ENCODE results near the gene MS4A2. TPM values are rescaled to one million over a fixed set of nuclear protein-coding genes. Genes with fewer than 3 reads are reported as not detected.

Gene MS4A2
- total RNA-seq, 1 donor from 2014 or later, result not detected

GRCh38 chr11:60111793-60112192 lies 23.3 kb downstream of the MS4A2 start:
- Mint-ChIP-seq H3K4me1 (ENCODE audit: low read depth) (no peaks in the 10 kb centered on the region), H3K9me3 (ENCODE audit: low read depth) (no peaks in the 10 kb centered on the region), H3K27me3 (ENCODE audit: low read depth) (peaks cover 3% of the 10 kb centered on the region), H3K4me3 (ENCODE audit: unreplicated experiment) (no peak overlapping the region), H3K27ac (ENCODE audit: unreplicated experiment) (no peak overlapping the region), H3K36me3 (ENCODE audit: low read depth) (no peaks in the 10 kb centered on the region)
- no peak for DNase-seq (ENCODE audit: low spot score)
- no peak for TF ChIP-seq CTCF (IDR thresholded peaks at IDR 0.05)

DNA sequence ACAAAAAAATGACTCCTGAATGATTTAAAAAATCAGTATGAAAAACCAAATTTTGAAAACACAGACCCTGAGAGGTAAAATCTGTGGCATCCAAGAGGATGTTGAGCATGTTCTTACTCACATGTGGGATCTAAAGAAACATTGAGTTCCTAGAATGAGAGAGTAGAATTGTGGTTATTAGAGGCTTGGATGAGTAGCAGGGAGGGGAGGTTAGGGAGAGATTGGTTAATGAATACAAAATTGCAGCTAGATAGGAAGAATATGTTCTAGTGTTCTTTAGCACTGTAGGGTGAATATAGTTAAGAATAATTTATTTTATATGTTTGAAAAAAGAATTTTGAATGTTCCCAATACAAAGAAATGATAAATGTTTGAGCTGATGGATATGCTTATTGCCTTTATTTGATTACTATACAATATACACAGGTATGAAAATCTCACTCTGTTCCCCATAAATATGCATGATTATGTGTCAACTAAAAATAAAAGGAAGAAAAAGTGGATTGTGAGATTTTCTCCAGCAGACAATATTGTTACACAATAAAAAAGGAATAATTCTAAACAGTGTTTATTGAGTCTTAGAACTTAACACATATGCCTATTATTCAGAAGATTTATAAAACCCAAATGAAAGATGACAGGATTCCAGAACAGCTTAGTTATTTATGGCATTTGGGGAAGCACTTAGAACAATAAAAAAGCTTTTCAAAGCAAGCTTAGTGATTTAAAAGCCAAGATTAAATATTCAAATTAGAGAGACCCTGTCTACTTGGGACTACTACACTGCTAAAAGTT lies 28.7 kb downstream of the MS4A2 start:
- H3K36me3 Mint-ChIP-seq (ENCODE audit: low read depth), result no peaks in the 10 kb centered on the region
- H3K27me3 Mint-ChIP-seq (ENCODE audit: low read depth), result peaks cover 4% of the 10 kb centered on the region
- no peak overlapping the region for H3K4me3 Mint-ChIP-seq (ENCODE audit: unreplicated experiment)
- no peak overlapping the region for H3K27ac Mint-ChIP-seq (ENCODE audit: unreplicated experiment)
- TF ChIP-seq CTCF (IDR thresholded peaks at IDR 0.05), result no peak
- no peaks in the 10 kb centered on the region for H3K9me3 Mint-ChIP-seq (ENCODE audit: low read depth)
- no peaks in the 10 kb centered on the region for H3K4me1 Mint-ChIP-seq (ENCODE audit: low read depth)
- DNase-seq (ENCODE audit: low spot score), result no peak

DNA sequence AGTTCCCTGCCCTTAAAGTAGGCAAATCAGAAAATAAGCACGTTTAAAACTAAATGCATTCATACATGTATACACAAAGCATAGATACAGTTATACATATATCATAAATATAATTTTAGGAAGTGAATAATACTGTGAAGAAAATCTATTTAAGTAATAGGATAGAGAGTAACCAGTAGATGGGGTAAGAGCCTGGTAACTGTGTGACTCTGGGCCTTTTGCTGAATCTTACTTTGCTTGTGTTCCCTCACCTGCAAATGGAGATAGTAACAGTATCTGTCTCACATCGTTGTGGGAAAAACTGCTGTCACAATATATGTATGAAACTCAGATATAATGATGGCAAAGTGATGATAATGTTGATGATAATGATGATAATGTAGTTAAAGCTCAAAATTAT lies 29.9 kb downstream of the MS4A2 start:
- Mint-ChIP-seq H3K36me3 (ENCODE audit: low read depth) (no peaks in the 10 kb centered on the region), H3K27ac (ENCODE audit: unreplicated experiment) (no peak overlapping the region), H3K27me3 (ENCODE audit: low read depth) (peaks cover 4% of the 10 kb centered on the region), H3K9me3 (ENCODE audit: low read depth) (no peaks in the 10 kb centered on the region), H3K4me3 (ENCODE audit: unreplicated experiment) (no peak overlapping the region), H3K4me1 (ENCODE audit: low read depth) (no peaks in the 10 kb centered on the region)
- no peak for DNase-seq (ENCODE audit: low spot score)
- TF ChIP-seq CTCF (IDR thresholded peaks at IDR 0.05), result no peak

DNA sequence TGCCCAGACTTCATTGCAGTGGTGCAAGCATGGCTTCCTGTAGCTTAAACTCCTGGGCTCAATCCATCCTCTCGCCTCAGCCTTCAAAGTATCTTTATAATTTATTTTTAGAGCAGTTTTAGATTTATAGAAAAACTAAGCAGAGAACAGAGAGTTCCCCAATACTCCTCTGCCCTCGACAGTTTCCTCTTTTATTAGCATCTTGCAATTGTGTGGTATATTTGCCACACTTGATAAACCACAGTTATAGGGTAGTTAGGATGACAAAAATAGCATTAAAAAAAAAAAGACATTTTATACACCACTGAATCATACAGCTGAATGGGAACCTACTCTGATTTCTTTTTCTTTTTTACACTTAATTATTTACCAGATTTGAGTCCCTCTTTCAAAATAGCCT lies 31.2 kb downstream of the MS4A2 start:
- no peaks in the 10 kb centered on the region for H3K9me3 Mint-ChIP-seq (ENCODE audit: low read depth)

DNA sequence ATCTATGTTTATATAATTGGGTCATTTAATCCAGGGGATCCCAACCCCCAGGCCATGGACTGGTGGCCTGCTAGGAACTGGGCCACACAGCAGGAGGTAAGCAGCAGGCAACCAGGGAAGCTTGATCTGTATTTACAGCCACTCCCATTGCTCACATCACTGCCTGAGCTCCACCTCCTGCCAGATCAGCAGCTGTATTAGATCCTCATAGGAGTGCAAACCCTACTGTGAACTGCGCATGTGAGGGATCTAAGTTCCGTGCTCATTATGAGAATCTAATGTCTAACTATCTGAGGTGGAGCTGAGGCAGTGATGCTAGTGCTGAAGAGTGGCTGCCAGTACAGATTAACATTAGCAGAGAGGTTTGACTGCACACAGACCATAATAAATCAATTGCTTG lies 32.8 kb downstream of the MS4A2 start:
- peaks cover 4% of the 10 kb centered on the region for H3K27me3 Mint-ChIP-seq (ENCODE audit: low read depth)
- no peaks in the 10 kb centered on the region for H3K9me3 Mint-ChIP-seq (ENCODE audit: low read depth)
- H3K4me1 Mint-ChIP-seq (ENCODE audit: low read depth), result no peaks in the 10 kb centered on the region
- DNase-seq (ENCODE audit: low spot score), result no peak
- no peak overlapping the region for H3K27ac Mint-ChIP-seq (ENCODE audit: unreplicated experiment)
- H3K36me3 Mint-ChIP-seq (ENCODE audit: low read depth), result no peaks in the 10 kb centered on the region
- no peak for TF ChIP-seq CTCF (IDR thresholded peaks at IDR 0.05)
- no peak overlapping the region for H3K4me3 Mint-ChIP-seq (ENCODE audit: unreplicated experiment)

More for the DNA sequence above, 31.2 kb downstream of the MS4A2 start:
- no peak for DNase-seq (ENCODE audit: low spot score)
- no peak overlapping the region for H3K27ac Mint-ChIP-seq (ENCODE audit: unreplicated experiment)
- TF ChIP-seq CTCF (IDR thresholded peaks at IDR 0.05), result no peak
- H3K4me3 Mint-ChIP-seq (ENCODE audit: unreplicated experiment), result no peak overlapping the region
- H3K4me1 Mint-ChIP-seq (ENCODE audit: low read depth), result no peaks in the 10 kb centered on the region
- peaks cover 4% of the 10 kb centered on the region for H3K27me3 Mint-ChIP-seq (ENCODE audit: low read depth)
- no peaks in the 10 kb centered on the region for H3K36me3 Mint-ChIP-seq (ENCODE audit: low read depth)

Data from chondrocyte (in vitro differentiated cells).